GM23338 (cell line): ENCODE results near the gene PXMP2. TPM values are rescaled to one million over a fixed set of nuclear protein-coding genes. Genes with fewer than 3 reads are reported as not detected.

Experiments used
- ATAC-seq: fragments of 200-7000 bp; cut with Tn5 transposase; 3 replicates; pipeline ENCODE4 v1.9.1; 2020
- DNase-seq: peaks from one replicate; pipeline ENCODE4 v3.0.0-alpha.2; 2015; ENCODE audit warnings: low spot score
- H2AFZ ChIP-seq: fragments of 200-600 bp; sonication (generic); 2 replicates; pipeline ENCODE4 v1.8.0; 2016; ENCODE audit warnings: antibody characterized with exemption, mild to moderate bottlenecking, moderate library complexity
- H3F3A ChIP-seq: fragments of 200-600 bp; sonication (generic); replicated peaks from 2 replicates; pipeline ENCODE4 v1.8.0; 2017; ENCODE audit warnings: antibody characterized with exemption, mixed run types, low read depth
- H3K27ac ChIP-seq: fragments of 200-600 bp; sonication (generic); 2 replicates; pipeline ENCODE4 v1.6.1; 2016; ENCODE audit warnings: low read depth
- H3K27me3 ChIP-seq: fragments of 200-600 bp; sonication (generic); 2 replicates; pipeline ENCODE4 v1.8.0; 2016; ENCODE audit warnings: mild to moderate bottlenecking, mixed run types, moderate library complexity; ENCODE audit not compliant: insufficient read depth
- H3K36me3 ChIP-seq: fragments of 200-600 bp; sonication (generic); 2 replicates; pipeline ENCODE4 v1.8.0; 2016; ENCODE audit warnings: mild to moderate bottlenecking; ENCODE audit not compliant: insufficient read depth
- H3K4me1 ChIP-seq: fragments of 200-600 bp; sonication (generic); 2 replicates; pipeline ENCODE4 v1.8.0; 2016; ENCODE audit warnings: mild to moderate bottlenecking, moderate library complexity; ENCODE audit not compliant: insufficient read depth
- H3K4me2 ChIP-seq: fragments of 200-600 bp; sonication (generic); 2 replicates; pipeline ENCODE4 v1.7.1; 2017; ENCODE audit warnings: mixed run types
- H3K4me3 ChIP-seq: fragments of 200-600 bp; sonication (generic); 2 replicates; pipeline ENCODE4 v1.6.1; 2016; ENCODE audit warnings: mixed run types
- H3K79me2 ChIP-seq: fragments of 200-600 bp; sonication (generic); replicated peaks from 2 replicates; pipeline ENCODE4 v1.8.0; 2017; ENCODE audit warnings: mild to moderate bottlenecking; ENCODE audit not compliant: insufficient read depth
- H3K9me2 ChIP-seq: fragments of 200-600 bp; sonication (generic); 2 replicates; pipeline ENCODE4 v1.8.0; 2017; ENCODE audit not compliant: insufficient read depth
- H4K20me1 ChIP-seq: fragments of 200-600 bp; sonication (generic); replicated peaks from 2 replicates; pipeline ENCODE4 v1.8.0; 2017; ENCODE audit warnings: mild to moderate bottlenecking; ENCODE audit not compliant: insufficient read depth
- H3K27ac Mint-ChIP-seq: 2 replicates; pipeline ENCODE4 v1.8.0; 2020; ENCODE audit warnings: inconsistent platforms, mild to moderate bottlenecking, moderate library complexity, mixed read lengths
- H3K27me3 Mint-ChIP-seq: 3 replicates; pipeline ENCODE4 v1.8.0; 2022; ENCODE audit warnings: low read depth, mild to moderate bottlenecking, moderate library complexity, mixed read lengths, inconsistent platforms; ENCODE audit not compliant: insufficient read depth, poor library complexity
- H3K36me3 Mint-ChIP-seq: 3 replicates; pipeline ENCODE4 v1.8.0; 2021; ENCODE audit warnings: low read depth, mild to moderate bottlenecking, inconsistent platforms, moderate library complexity, mixed read lengths
- H3K4me1 Mint-ChIP-seq: 3 replicates; pipeline ENCODE4 v1.8.0; 2020; ENCODE audit warnings: mild to moderate bottlenecking, inconsistent platforms, mixed read lengths
- H3K4me3 Mint-ChIP-seq: 3 replicates; pipeline ENCODE4 v1.8.0; 2021; ENCODE audit warnings: moderate library complexity, mild to moderate bottlenecking, inconsistent platforms, mixed read lengths
- H3K9me3 Mint-ChIP-seq: 3 replicates; pipeline ENCODE4 v1.8.0; 2020; ENCODE audit warnings: moderate library complexity, mild to moderate bottlenecking, inconsistent platforms, mixed read lengths
- CREB1 ChIP-seq: fragments of 250-450 bp; sonication (Bioruptor Pico); IDR thresholded peaks from 2 replicates; pipeline ENCODE4 v1.5.0; 2020; ENCODE audit warnings: low read depth, mild to moderate bottlenecking, moderate library complexity
- ETS1 ChIP-seq: IDR thresholded peaks from 2 replicates; pipeline ENCODE4 v1.6.1; 2016; ENCODE audit warnings: antibody characterized with exemption
- EZH2 ChIP-seq: fragments of 200-600 bp; sonication (generic); IDR thresholded peaks from one replicate; pipeline ENCODE4 v1.8.0; 2017; ENCODE audit warnings: antibody characterized with exemption, mild to moderate bottlenecking, low read depth; ENCODE audit not compliant: unreplicated experiment
- JUNB ChIP-seq: IDR thresholded peaks from one replicate; pipeline ENCODE4 v1.6.1; 2016; ENCODE audit warnings: antibody characterized with exemption; ENCODE audit not compliant: unreplicated experiment
- NANOG ChIP-seq: IDR thresholded peaks from 2 replicates; pipeline ENCODE4 v1.6.1; 2016; ENCODE audit warnings: antibody characterized with exemption, borderline replicate concordance
- POLR2AphosphoS5 ChIP-seq: IDR thresholded peaks from 2 replicates; pipeline ENCODE4 v1.6.1; 2016; ENCODE audit warnings: antibody characterized with exemption, low read depth
- STAT1 ChIP-seq: IDR thresholded peaks from one replicate; pipeline ENCODE4 v1.6.1; 2016; ENCODE audit warnings: antibody characterized with exemption; ENCODE audit not compliant: unreplicated experiment
- ZNF114 ChIP-seq: fragments of 250-450 bp; sonication (Bioruptor Pico); IDR thresholded peaks from 2 replicates; pipeline ENCODE4 v1.5.0; 2020; ENCODE audit warnings: mild to moderate bottlenecking, moderate library complexity
- ZNF331 ChIP-seq: fragments of 250-450 bp; sonication (Bioruptor Pico); IDR thresholded peaks from 2 replicates; pipeline ENCODE4 v1.5.0; 2020; ENCODE audit warnings: low read depth, mild to moderate bottlenecking, moderate library complexity
- polyA plus RNA-seq: library from polyadenylated mRNA; unstranded; fragments of >200 nt; fragmentation: Nextera tagmentation; extraction: Ambion mirVana; gene quantifications from 2 replicates; pipeline ENCODE4 v1.2.1, GENCODE V29; 2016
- total RNA-seq: library from RNA; depleted of rRNA; stranded (reverse); fragments of >200 nt; shearing (Covaris generic); gene quantifications from 2 replicates; pipeline ENCODE4 v1.2.3, GENCODE V29; 2014
- TF ChIP-seq, protein P1 (sequence below), 2 experiments: fragments of 200-600 bp in 1 of 2; sonication (generic) in 1 of 2; conservative IDR thresholded peaks; 2 replicates each; pipeline versions ENCODE4 v1.5.1 to v1.6.1; 2016 to 2017; ENCODE audit warnings: antibody characterized with exemption in 2 of 2, low read depth in 2 of 2, mild to moderate bottlenecking in 2 of 2, moderate library complexity in 1 of 2

PXMP2 gene
- total and polyA plus RNA-seq, 2 experiments from 2014 or later = 17.3 to 19.7 TPM

- Histone ChIP-seq H3K9me2 (no peaks in the 10 kb centered on the region), H3F3A (peaks cover 31% of the 10 kb centered on the region), H3K79me2 (peaks cover 21% of the 10 kb centered on the region), H3K4me3 (no peak overlapping the region), H4K20me1 (peaks cover 10% of the 10 kb centered on the region), H2AFZ (no peak overlapping the region), H3K4me1 (no peaks in the 10 kb centered on the region), H3K36me3 (peaks cover 7% of the 10 kb centered on the region; the same call in 1 of the 2 replicates), H3K27ac (no peak overlapping the region), H3K4me2 (no peak overlapping the region), H3K27me3 (no peaks in the 10 kb centered on the region)
- Mint-ChIP-seq H3K4me3 (no peak overlapping the region), H3K27ac (no peak overlapping the region), H3K4me1 (no peaks in the 10 kb centered on the region), H3K9me3 (no peaks in the 10 kb centered on the region), H3K27me3 (peaks cover 19% of the 10 kb centered on the region), H3K36me3 (peaks cover 81% of the 10 kb centered on the region)
- TF ChIP-seq, protein P1, sequence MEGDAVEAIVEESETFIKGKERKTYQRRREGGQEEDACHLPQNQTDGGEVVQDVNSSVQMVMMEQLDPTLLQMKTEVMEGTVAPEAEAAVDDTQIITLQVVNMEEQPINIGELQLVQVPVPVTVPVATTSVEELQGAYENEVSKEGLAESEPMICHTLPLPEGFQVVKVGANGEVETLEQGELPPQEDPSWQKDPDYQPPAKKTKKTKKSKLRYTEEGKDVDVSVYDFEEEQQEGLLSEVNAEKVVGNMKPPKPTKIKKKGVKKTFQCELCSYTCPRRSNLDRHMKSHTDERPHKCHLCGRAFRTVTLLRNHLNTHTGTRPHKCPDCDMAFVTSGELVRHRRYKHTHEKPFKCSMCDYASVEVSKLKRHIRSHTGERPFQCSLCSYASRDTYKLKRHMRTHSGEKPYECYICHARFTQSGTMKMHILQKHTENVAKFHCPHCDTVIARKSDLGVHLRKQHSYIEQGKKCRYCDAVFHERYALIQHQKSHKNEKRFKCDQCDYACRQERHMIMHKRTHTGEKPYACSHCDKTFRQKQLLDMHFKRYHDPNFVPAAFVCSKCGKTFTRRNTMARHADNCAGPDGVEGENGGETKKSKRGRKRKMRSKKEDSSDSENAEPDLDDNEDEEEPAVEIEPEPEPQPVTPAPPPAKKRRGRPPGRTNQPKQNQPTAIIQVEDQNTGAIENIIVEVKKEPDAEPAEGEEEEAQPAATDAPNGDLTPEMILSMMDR (conservative IDR thresholded peaks at IDR 0.05; ENCODE audit: low read depth in 2 of 2) = no peak
- no peak for DNase-seq
- ATAC-seq = no peak
These were observed 31.3 kb downstream of the PXMP2 start for GRCh38 chr12:132718644-132719043.

GRCh38 chr12:132719141-132719953 lies 32.0 kb downstream of the PXMP2 start:
- H3K9me2 ChIP-seq = no peaks in the 10 kb centered on the region
- no peak overlapping the region for H3K4me3 ChIP-seq
- peaks cover 31% of the 10 kb centered on the region for H3F3A ChIP-seq
- peaks cover 17% of the 10 kb centered on the region for H3K27me3 Mint-ChIP-seq
- H3K36me3 Mint-ChIP-seq = peaks cover 84% of the 10 kb centered on the region
- no peak for TF ChIP-seq ETS1
- no peak for TF ChIP-seq CREB1 (CRISPR knock-in tag)
- TF ChIP-seq NANOG = no peak
- no peak for TF ChIP-seq STAT1
- TF ChIP-seq, protein P1 (conservative IDR thresholded peaks at IDR 0.05; ENCODE audit: low read depth in 2 of 2) = no peak
- TF ChIP-seq ZNF331 (CRISPR knock-in tag) = no peak
- TF ChIP-seq POLR2AphosphoS5 = no peak
- TF ChIP-seq ZNF114 (CRISPR knock-in tag) = no peak
- TF ChIP-seq EZH2 = no peak
- no peak for TF ChIP-seq JUNB
- no peak overlapping the region for H3K4me3 Mint-ChIP-seq
- H3K4me1 ChIP-seq = no peaks in the 10 kb centered on the region
- H3K4me2 ChIP-seq = no peak overlapping the region
- no peaks in the 10 kb centered on the region for H3K9me3 Mint-ChIP-seq
- no peaks in the 10 kb centered on the region for H3K4me1 Mint-ChIP-seq
- H4K20me1 ChIP-seq = peaks cover 5% of the 10 kb centered on the region
- no peak overlapping the region for H2AFZ ChIP-seq
- ATAC-seq = no peak
- H3K27me3 ChIP-seq = no peaks in the 10 kb centered on the region
- H3K27ac ChIP-seq = no peak overlapping the region
- DNase-seq = no peak
- H3K79me2 ChIP-seq = peaks cover 14% of the 10 kb centered on the region
- peaks cover 7% of the 10 kb centered on the region; the same call in 1 of the 2 replicates for H3K36me3 ChIP-seq
- peak overlapping the region; percentile 36; the same call in 1 of the 2 replicates for H3K27ac Mint-ChIP-seq
